Testis (tissue), 3 donors: ENCODE measurements around the gene TMEM252. TPM values are rescaled to one million over a fixed set of nuclear protein-coding genes. Genes with fewer than 3 reads are reported as not detected.

Experiments
- DNase-seq: peaks from one replicate; pipeline ENCODE4 v3.0.0-alpha.2; 2019
- H3K27ac ChIP-seq, 2 donors: fragments of 200-600 bp; sonication (generic); one replicate each; pipeline ENCODE4 v1.5.1; 2019
- H3K27me3 ChIP-seq: fragments of 200-600 bp; sonication (generic); one replicate; pipeline ENCODE4 v1.5.1; 2019
- H3K36me3 ChIP-seq: fragments of 200-600 bp; sonication (generic); one replicate; pipeline ENCODE4 v1.5.1; 2017; ENCODE audit warnings: low read depth; ENCODE audit errors: missing control alignments
- H3K4me1 ChIP-seq: fragments of 200-600 bp; sonication (generic); one replicate; pipeline ENCODE4 v1.5.1; 2019
- H3K4me3 ChIP-seq, 2 donors: fragments of 200-600 bp; sonication (generic); one replicate each; pipeline ENCODE4 v1.5.1; 2017 to 2019
- H3K9me3 ChIP-seq: fragments of 200-600 bp; sonication (generic); one replicate; pipeline ENCODE4 v1.5.1; 2017
- CTCF ChIP-seq, 3 experiments: fragments of 450-650 bp in 2 of 3; fragments of 200-600 bp in 1 of 3; sonication (generic) in 1 of 3; IDR thresholded peaks; one replicate each; pipeline ENCODE4 v1.5.1; 2016 to 2019; ENCODE audit warnings: antibody characterized with exemption in 3 of 3, mild to moderate bottlenecking in 2 of 3, moderate library complexity in 1 of 3
- POLR2A ChIP-seq: fragments of 450-650 bp; IDR thresholded peaks from one replicate; pipeline ENCODE4 v1.6.1; 2017; ENCODE audit warnings: antibody characterized with exemption, mild to moderate bottlenecking, moderate library complexity
- WGBS, 2 donors: methylation state at CpG; one replicate each; pipeline ENCODE4 v1.1.5; 2018; 5-methylcytosine and 5-hydroxymethylcytosine counted together
- intact Hi-C: fragments of 100-400 bp; cut with DNase I; formaldehyde crosslinking; loops from one replicate; pipeline ENCODE4 v1.15.1; 2023; ENCODE audit warnings: low total_unique reads
- polyA plus RNA-seq: library from polyadenylated mRNA; stranded (reverse); fragments of 350-450 nt; fragmentation: Illumina TruSeq; extraction: RNeasy Lipid Tissue Mini Kit (QIAGEN cat#74804); gene quantifications from one replicate; pipeline ENCODE4 v1.2.3, GENCODE V29; 2014; ENCODE audit warnings: low read depth, low replicate concordance; ENCODE audit not compliant: insufficient read depth
- total RNA-seq, 2 donors: library from RNA; depleted of rRNA; stranded (reverse); fragments of >200 nt; gene quantifications; one replicate each; pipeline ENCODE4 v1.2.3, GENCODE V29; 2016

Gene TMEM252
- total and polyA plus RNA-seq, 3 donors from 2014 or later = 0.26 TPM; not detected in 2

- intact Hi-C loops = no loop called here
- Histone ChIP-seq H3K27me3 (no peaks in the 10 kb centered on the region), H3K9me3 (no peaks in the 10 kb centered on the region), H3K36me3 (no peaks in the 10 kb centered on the region), H3K27ac (no peak overlapping the region), H3K4me3 (no peak overlapping the region), H3K4me1 (no peaks in the 10 kb centered on the region)
- no peak for DNase-seq
- TF ChIP-seq POLR2A (no peak), CTCF (IDR thresholded peaks at IDR 0.05) (no peak)
- WGBS, 2 donors = 61 to 67% methylated on average over 4 of the region's 4 CpGs
Observed at GRCh38 chr9:68522131-68522530, 18.6 kb downstream of the TMEM252 start.

- Histone ChIP-seq H3K36me3 (no peaks in the 10 kb centered on the region), H3K4me3 (no peak overlapping the region), H3K27me3 (no peaks in the 10 kb centered on the region), H3K27ac (no peak overlapping the region), H3K4me1 (no peaks in the 10 kb centered on the region), H3K9me3 (no peaks in the 10 kb centered on the region)
- TF ChIP-seq CTCF (IDR thresholded peaks at IDR 0.05) = no peak
- no peak for TF ChIP-seq POLR2A
- 87 to 95% methylated on average over 4 of the region's 4 CpGs for WGBS, 2 donors
- intact Hi-C loops = no loop called here
- no peak for DNase-seq
Observed at GRCh38 chr9:68515326-68516017, 25.2 kb downstream of the TMEM252 start.

- H3K9me3 ChIP-seq = no peaks in the 10 kb centered on the region
- H3K4me1 ChIP-seq = no peaks in the 10 kb centered on the region
- no peaks in the 10 kb centered on the region for H3K36me3 ChIP-seq
- intact Hi-C loops = no loop called here
- TF ChIP-seq POLR2A (no peak), CTCF (IDR thresholded peaks at IDR 0.05) (no peak)
- WGBS, 2 donors = 93 to 96% methylated on average over 4 of the region's 4 CpGs
- H3K27me3 ChIP-seq = no peaks in the 10 kb centered on the region
- no peak overlapping the region for H3K4me3 ChIP-seq
- H3K27ac ChIP-seq = no peak overlapping the region
- DNase-seq = no peak
Observed at GRCh38 chr9:68513981-68514380, 26.7 kb downstream of the TMEM252 start.

GRCh38 chr9:68513385-68513784, 27.3 kb downstream of the TMEM252 start:
- 85 to 86% methylated on average over 3 of the region's 3 CpGs for WGBS, 2 donors
- no peak overlapping the region for H3K4me3 ChIP-seq
- H3K36me3 ChIP-seq = no peaks in the 10 kb centered on the region
- no peaks in the 10 kb centered on the region for H3K4me1 ChIP-seq
- no peak overlapping the region for H3K27ac ChIP-seq
- H3K9me3 ChIP-seq = no peaks in the 10 kb centered on the region
- no peak for DNase-seq
- TF ChIP-seq CTCF (IDR thresholded peaks at IDR 0.05) (no peak), POLR2A (no peak)
- no peaks in the 10 kb centered on the region for H3K27me3 ChIP-seq
- intact Hi-C loops = no loop called here

- no peak overlapping the region for H3K27ac ChIP-seq
- no peaks in the 10 kb centered on the region for H3K27me3 ChIP-seq
- H3K9me3 ChIP-seq = no peaks in the 10 kb centered on the region
- intact Hi-C loops = no loop called here
- no peak for DNase-seq
- no peaks in the 10 kb centered on the region for H3K36me3 ChIP-seq
- TF ChIP-seq POLR2A (no peak), CTCF (IDR thresholded peaks at IDR 0.05) (no peak)
- no peak overlapping the region for H3K4me3 ChIP-seq
- peaks cover 10% of the 10 kb centered on the region for H3K4me1 ChIP-seq
Observed at GRCh38 chr9:68509689-68510088, 31.0 kb downstream of the TMEM252 start.
